HUES48 (cell line): ENCODE results near the gene CMTM8.

ENCODE experiments used
- H3K27ac ChIP-seq: one replicate; pipeline ENCODE4 v1.7.0; 2013; ENCODE audit warnings: low read depth, low read length, inconsistent platforms
- H3K27me3 ChIP-seq: 2 replicates; pipeline ENCODE4 v1.6.1; 2013; ENCODE audit warnings: mild to moderate bottlenecking, low read length; ENCODE audit not compliant: control insufficient read depth, insufficient read depth
- H3K36me3 ChIP-seq: 2 replicates; pipeline ENCODE4 v1.6.1; 2013; ENCODE audit warnings: low read length; ENCODE audit not compliant: control insufficient read depth, insufficient read depth
- H3K4me1 ChIP-seq: 2 replicates; pipeline ENCODE4 v1.6.1; 2013; ENCODE audit warnings: mild to moderate bottlenecking, low read length; ENCODE audit not compliant: control insufficient read depth, insufficient read depth
- H3K4me3 ChIP-seq: 2 replicates; pipeline ENCODE4 v1.5.1; 2013; ENCODE audit warnings: mild to moderate bottlenecking, low read depth, low read length
- H3K9ac ChIP-seq: 2 replicates; pipeline ENCODE4 v1.6.1; 2013; ENCODE audit warnings: mild to moderate bottlenecking, low read depth, low read length, moderate library complexity
- H3K9me3 ChIP-seq: 2 replicates; pipeline ENCODE4 v1.6.1; 2013; ENCODE audit warnings: low read length; ENCODE audit not compliant: control insufficient read depth, insufficient read depth

CMTM8 gene

GRCh38 chr3:32229565-32229964 lies 8.9 kb upstream of the CMTM8 start:
- no peak overlapping the region for H3K9ac ChIP-seq
- H3K27me3 ChIP-seq = no peaks in the 10 kb centered on the region
- no peaks in the 10 kb centered on the region for H3K4me1 ChIP-seq
- no peaks in the 10 kb centered on the region for H3K36me3 ChIP-seq
- H3K9me3 ChIP-seq = no peaks in the 10 kb centered on the region
- no peak overlapping the region for H3K27ac ChIP-seq
- H3K4me3 ChIP-seq = no peak overlapping the region

- H3K27ac ChIP-seq = no peak overlapping the region
- H3K9me3 ChIP-seq = peaks cover 6% of the 10 kb centered on the region; the same call in 1 of the 2 replicates
- H3K36me3 ChIP-seq = no peaks in the 10 kb centered on the region
- peaks cover 19% of the 10 kb centered on the region for H3K4me1 ChIP-seq
- H3K27me3 ChIP-seq = peaks cover 35% of the 10 kb centered on the region
- H3K9ac ChIP-seq = no peak overlapping the region
- no peak overlapping the region for H3K4me3 ChIP-seq
Observed at GRCh38 chr3:32236377-32236776, 2.1 kb upstream of the CMTM8 start.

GRCh38 chr3:32237670-32238452 lies 619 bp upstream of the CMTM8 start:
- no peak overlapping the region; the same call in 1 of the 2 replicates for H3K9ac ChIP-seq
- H3K9me3 ChIP-seq = peaks cover 6% of the 10 kb centered on the region; the same call in 1 of the 2 replicates
- H3K27ac ChIP-seq = no peak overlapping the region
- H3K4me3 ChIP-seq = peak overlapping the region; percentile 80
- H3K27me3 ChIP-seq = peaks cover 35% of the 10 kb centered on the region
- no peaks in the 10 kb centered on the region for H3K36me3 ChIP-seq
- H3K4me1 ChIP-seq = peaks cover 19% of the 10 kb centered on the region

- Histone ChIP-seq H3K9ac (no peak overlapping the region), H3K27me3 (peaks cover 35% of the 10 kb centered on the region), H3K9me3 (peaks cover 6% of the 10 kb centered on the region; the same call in 1 of the 2 replicates), H3K4me3 (peak overlapping the region; percentile 80), H3K36me3 (no peaks in the 10 kb centered on the region), H3K4me1 (peaks cover 19% of the 10 kb centered on the region), H3K27ac (no peak overlapping the region)
Observed at GRCh38 chr3:32239307-32240158, 1.1 kb downstream of the CMTM8 start.

GRCh38 chr3:32240159-32240545 lies 1.7 kb downstream of the CMTM8 start:
- Histone ChIP-seq H3K9me3 (peaks cover 6% of the 10 kb centered on the region; the same call in 1 of the 2 replicates), H3K9ac (no peak overlapping the region), H3K36me3 (no peaks in the 10 kb centered on the region), H3K4me3 (no peak overlapping the region), H3K4me1 (peaks cover 19% of the 10 kb centered on the region), H3K27ac (no peak overlapping the region), H3K27me3 (peaks cover 35% of the 10 kb centered on the region)

GRCh38 chr3:32241100-32241499 lies 2.6 kb downstream of the CMTM8 start:
- Histone ChIP-seq H3K4me3 (no peak overlapping the region), H3K9ac (no peak overlapping the region), H3K27ac (no peak overlapping the region), H3K27me3 (peaks cover 35% of the 10 kb centered on the region), H3K4me1 (peaks cover 21% of the 10 kb centered on the region), H3K36me3 (no peaks in the 10 kb centered on the region), H3K9me3 (peaks cover 4% of the 10 kb centered on the region; the same call in 1 of the 2 replicates)

- Histone ChIP-seq H3K27ac (no peak overlapping the region), H3K27me3 (peaks cover 13% of the 10 kb centered on the region), H3K36me3 (no peaks in the 10 kb centered on the region), H3K4me1 (peaks cover 13% of the 10 kb centered on the region; the same call in 1 of the 2 replicates), H3K9me3 (no peaks in the 10 kb centered on the region), H3K9ac (no peak overlapping the region), H3K4me3 (no peak overlapping the region)
Observed at GRCh38 chr3:32243519-32243918, 5.0 kb downstream of the CMTM8 start.

GRCh38 chr3:32245200-32245599 lies 6.7 kb downstream of the CMTM8 start:
- peaks cover 3% of the 10 kb centered on the region; the same call in 1 of the 2 replicates for H3K4me1 ChIP-seq
- H3K36me3 ChIP-seq = no peaks in the 10 kb centered on the region
- no peak overlapping the region for H3K27ac ChIP-seq
- no peak overlapping the region for H3K4me3 ChIP-seq
- no peak overlapping the region for H3K9ac ChIP-seq
- peaks cover 2% of the 10 kb centered on the region; the same call in 1 of the 2 replicates for H3K27me3 ChIP-seq
- no peaks in the 10 kb centered on the region for H3K9me3 ChIP-seq

GRCh38 chr3:32246079-32246675 lies 7.7 kb downstream of the CMTM8 start:
- no peak overlapping the region for H3K4me3 ChIP-seq
- no peak overlapping the region for H3K27ac ChIP-seq
- H3K4me1 ChIP-seq = peaks cover 3% of the 10 kb centered on the region; the same call in 1 of the 2 replicates
- no peaks in the 10 kb centered on the region for H3K27me3 ChIP-seq
- no peaks in the 10 kb centered on the region for H3K36me3 ChIP-seq
- H3K9me3 ChIP-seq = no peaks in the 10 kb centered on the region
- H3K9ac ChIP-seq = no peak overlapping the region

- Histone ChIP-seq H3K9ac (no peak overlapping the region), H3K4me3 (no peak overlapping the region), H3K27ac (no peak overlapping the region), H3K4me1 (peaks cover 3% of the 10 kb centered on the region; the same call in 1 of the 2 replicates), H3K36me3 (no peaks in the 10 kb centered on the region), H3K27me3 (no peaks in the 10 kb centered on the region), H3K9me3 (no peaks in the 10 kb centered on the region)
Observed at GRCh38 chr3:32249184-32249782, 10.8 kb downstream of the CMTM8 start.
